Tibial nerve (tissue), 3 donors: ENCODE measurements around the gene HBZ.

Experiments
- CTCF ChIP-seq, 5 experiments: fragments of 200-600 bp in 3 of 5; fragments of 450-650 bp in 2 of 5; sonication (generic) in 3 of 5; IDR thresholded peaks; one replicate each; pipeline ENCODE4 v1.5.1; 2016 to 2019; ENCODE audit warnings: antibody characterized with exemption in 5 of 5, mild to moderate bottlenecking in 3 of 5, moderate library complexity in 2 of 5
- POLR2A ChIP-seq, 2 donors: fragments of 450-650 bp; IDR thresholded peaks; one replicate each; pipeline ENCODE4 v1.6.1; 2017; ENCODE audit warnings: antibody characterized with exemption in 2 of 2, mild to moderate bottlenecking in 2 of 2, moderate library complexity in 2 of 2

- TF ChIP-seq CTCF (IDR thresholded peaks at IDR 0.05) (no peak), POLR2A (IDR thresholded peaks at IDR 0.05) (no peak)
These were observed 32.8 kb downstream of the HBZ start for GRCh38 chr16:185213-185612.
